ACC112 (cell line): ENCODE data around the gene LRRC47.

Source experiments
- H2AFZ ChIP-seq: fragments of 200-600 bp; sonication (generic); one replicate; pipeline ENCODE4 v1.6.0; 2017; ENCODE audit warnings: antibody characterized with exemption, low read length; ENCODE audit not compliant: unreplicated experiment
- H3K27ac ChIP-seq: fragments of 200-600 bp; sonication (generic); 2 replicates; pipeline ENCODE4 v1.5.1; 2014; ENCODE audit warnings: low read depth, mild to moderate bottlenecking, antibody characterized with exemption, low read length, moderate library complexity
- H3K27me3 ChIP-seq: fragments of 200-600 bp; sonication (generic); 2 replicates; pipeline ENCODE4 v1.6.1; 2014; ENCODE audit warnings: mild to moderate bottlenecking, antibody characterized with exemption, low read length, moderate library complexity, mixed read lengths; ENCODE audit not compliant: insufficient read depth
- H3K36me3 ChIP-seq: fragments of 200-600 bp; sonication (generic); 2 replicates; pipeline ENCODE4 v1.6.1; 2016; ENCODE audit warnings: mild to moderate bottlenecking, antibody characterized with exemption, low read length, moderate library complexity, mixed read lengths; ENCODE audit not compliant: insufficient read depth
- H3K4me1 ChIP-seq: fragments of 200-600 bp; sonication (generic); one replicate; pipeline ENCODE4 v1.6.1; 2016; ENCODE audit warnings: low read length, mixed read lengths; ENCODE audit not compliant: insufficient read depth, unreplicated experiment, control insufficient read depth
- H3K4me3 ChIP-seq: fragments of 200-600 bp; sonication (generic); 2 replicates; pipeline ENCODE4 v1.5.1; 2014; ENCODE audit warnings: mild to moderate bottlenecking, low read depth, low read length
- H3K79me2 ChIP-seq: fragments of 200-600 bp; sonication (generic); one replicate; pipeline ENCODE4 v1.6.0; 2016; ENCODE audit warnings: low read length; ENCODE audit not compliant: control insufficient read depth, unreplicated experiment, insufficient read depth

The LRRC47 gene

GRCh38 chr1:3777078-3777547 is 19.2 kb downstream of the LRRC47 start:
- no peaks in the 10 kb centered on the region for H3K27me3 ChIP-seq
- no peaks in the 10 kb centered on the region for H3K79me2 ChIP-seq
- no peak overlapping the region for H3K27ac ChIP-seq
- H3K4me3 ChIP-seq = no peak overlapping the region
- H3K36me3 ChIP-seq = peaks cover 10% of the 10 kb centered on the region; the same call in 1 of the 2 replicates
- no peak overlapping the region for H2AFZ ChIP-seq
- peaks cover 9% of the 10 kb centered on the region for H3K4me1 ChIP-seq

- H3K27me3 ChIP-seq = peaks cover 7% of the 10 kb centered on the region; the same call in 1 of the 2 replicates
- no peak overlapping the region for H3K4me3 ChIP-seq
- peaks cover 9% of the 10 kb centered on the region; the same call in 1 of the 2 replicates for H3K36me3 ChIP-seq
- H3K27ac ChIP-seq = no peak overlapping the region
- no peaks in the 10 kb centered on the region for H3K79me2 ChIP-seq
- peaks cover 14% of the 10 kb centered on the region for H3K4me1 ChIP-seq
- no peak overlapping the region for H2AFZ ChIP-seq
These were observed 19.9 kb downstream of the LRRC47 start for GRCh38 chr1:3776231-3776961.

- H3K4me1 ChIP-seq = peaks cover 14% of the 10 kb centered on the region
- peaks cover 14% of the 10 kb centered on the region for H3K27me3 ChIP-seq
- no peaks in the 10 kb centered on the region for H3K79me2 ChIP-seq
- H3K36me3 ChIP-seq = peaks cover 6% of the 10 kb centered on the region; the same call in 1 of the 2 replicates
- no peak overlapping the region for H3K4me3 ChIP-seq
- no peak overlapping the region for H3K27ac ChIP-seq
- H2AFZ ChIP-seq = no peak overlapping the region
These were observed 20.6 kb downstream of the LRRC47 start for GRCh38 chr1:3775490-3776230.

GRCh38 chr1:3774946-3775489 is 21.3 kb downstream of the LRRC47 start:
- Histone ChIP-seq H3K4me1 (peaks cover 14% of the 10 kb centered on the region), H2AFZ (no peak overlapping the region), H3K27ac (no peak overlapping the region), H3K36me3 (peaks cover under 1% of the 10 kb centered on the region; the same call in 1 of the 2 replicates), H3K4me3 (no peak overlapping the region), H3K27me3 (peaks cover 17% of the 10 kb centered on the region), H3K79me2 (no peaks in the 10 kb centered on the region)

- Histone ChIP-seq H3K4me1 (peaks cover 14% of the 10 kb centered on the region), H2AFZ (no peak overlapping the region), H3K27ac (no peak overlapping the region), H3K36me3 (no peaks in the 10 kb centered on the region), H3K79me2 (no peaks in the 10 kb centered on the region), H3K4me3 (no peak overlapping the region), H3K27me3 (peaks cover 17% of the 10 kb centered on the region)
These were observed 21.9 kb downstream of the LRRC47 start for GRCh38 chr1:3774276-3774945.

- no peaks in the 10 kb centered on the region for H3K79me2 ChIP-seq
- H3K4me3 ChIP-seq = no peak overlapping the region
- peaks cover 14% of the 10 kb centered on the region for H3K4me1 ChIP-seq
- no peak overlapping the region for H3K27ac ChIP-seq
- no peaks in the 10 kb centered on the region for H3K36me3 ChIP-seq
- peaks cover 17% of the 10 kb centered on the region for H3K27me3 ChIP-seq
- no peak overlapping the region for H2AFZ ChIP-seq
These were observed 22.6 kb downstream of the LRRC47 start for GRCh38 chr1:3773572-3774275.

- Histone ChIP-seq H3K4me3 (peak within 1 kb of the TSS; percentile 83), H3K27me3 (peaks cover 17% of the 10 kb centered on the region), H2AFZ (peak within 1 kb of the TSS; percentile 60), H3K79me2 (no peaks in the 10 kb centered on the region), H3K27ac (no peak within 1 kb of the TSS), H3K36me3 (no peaks in the 10 kb centered on the region), H3K4me1 (peaks cover 14% of the 10 kb centered on the region)
These were observed 23.4 kb downstream of the LRRC47 start, which contains the start of gene SMIM1 for GRCh38 chr1:3772715-3773571. TSS of gene SMIM1 (plus strand) at chr1:3772749. CDS start at chr1:3775374, 2,625 bp downstream.

GRCh38 chr1:3772027-3772714 is 24.1 kb downstream of the LRRC47 start:
- Histone ChIP-seq H3K27me3 (peaks cover 17% of the 10 kb centered on the region), H3K36me3 (no peaks in the 10 kb centered on the region), H3K4me1 (peaks cover 14% of the 10 kb centered on the region), H3K27ac (no peak overlapping the region), H3K4me3 (peak overlapping the region; percentile 83), H2AFZ (peak overlapping the region; percentile 60), H3K79me2 (no peaks in the 10 kb centered on the region)
